ENCODE measurements around the gene AGO1. TPM values are rescaled to one million over a fixed set of nuclear protein-coding genes. Genes with fewer than 3 reads are reported as not detected.
"Not testable (repeated sequence)": the region's sequence is repeated elsewhere in the genome, so short reads cannot be mapped to it uniquely, and the experiment has no call there.

The AGO1 gene
- total and polyA plus RNA-seq, 9 donors, result 7.0 to 11.9 (median 8.9) TPM

DNA sequence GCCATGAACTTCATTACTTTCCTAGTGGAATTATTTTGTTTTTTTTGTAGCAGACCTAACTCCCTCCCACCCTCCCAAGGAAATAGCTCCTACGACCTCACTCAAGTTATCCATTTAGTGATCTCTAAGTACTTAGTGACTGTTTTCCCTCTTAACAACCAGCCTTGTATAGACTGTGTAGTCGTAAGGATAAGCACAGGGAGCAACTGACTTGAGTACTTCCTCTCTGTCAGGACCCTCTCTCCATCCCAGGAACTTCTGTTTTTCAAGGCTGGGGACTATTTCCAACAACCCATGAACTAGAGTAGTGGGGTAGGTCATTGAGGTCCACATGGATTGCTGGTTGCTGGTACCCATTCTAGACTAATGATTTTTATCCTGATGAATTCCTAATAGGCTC, 1.9 kb downstream of the AGO1 start:
- H3K4me1 ChIP-seq (ENCODE audit: control insufficient read depth, insufficient read depth, low read length), result peaks cover 28% of the 10 kb centered on the region
- WGBS (ENCODE audit: insufficient coverage), result no CpG with 5 or more reads among the region's 2 CpGs
- no peaks in the 10 kb centered on the region for H3K27me3 ChIP-seq (ENCODE audit: control insufficient read depth, insufficient read depth, low read length)
- no peak for DNase-seq
- H3K4me3 ChIP-seq (ENCODE audit: low read length), result no peak overlapping the region
- no peak overlapping the region for H3K27ac ChIP-seq (ENCODE audit: low read length)
- H3K36me3 ChIP-seq (ENCODE audit: control insufficient read depth, insufficient read depth, low read length), result peaks cover 7% of the 10 kb centered on the region
- H3K9me3 ChIP-seq (replicated peaks; ENCODE audit: control insufficient read depth, low read depth, low read length), result no peaks in the 10 kb centered on the region

DNA sequence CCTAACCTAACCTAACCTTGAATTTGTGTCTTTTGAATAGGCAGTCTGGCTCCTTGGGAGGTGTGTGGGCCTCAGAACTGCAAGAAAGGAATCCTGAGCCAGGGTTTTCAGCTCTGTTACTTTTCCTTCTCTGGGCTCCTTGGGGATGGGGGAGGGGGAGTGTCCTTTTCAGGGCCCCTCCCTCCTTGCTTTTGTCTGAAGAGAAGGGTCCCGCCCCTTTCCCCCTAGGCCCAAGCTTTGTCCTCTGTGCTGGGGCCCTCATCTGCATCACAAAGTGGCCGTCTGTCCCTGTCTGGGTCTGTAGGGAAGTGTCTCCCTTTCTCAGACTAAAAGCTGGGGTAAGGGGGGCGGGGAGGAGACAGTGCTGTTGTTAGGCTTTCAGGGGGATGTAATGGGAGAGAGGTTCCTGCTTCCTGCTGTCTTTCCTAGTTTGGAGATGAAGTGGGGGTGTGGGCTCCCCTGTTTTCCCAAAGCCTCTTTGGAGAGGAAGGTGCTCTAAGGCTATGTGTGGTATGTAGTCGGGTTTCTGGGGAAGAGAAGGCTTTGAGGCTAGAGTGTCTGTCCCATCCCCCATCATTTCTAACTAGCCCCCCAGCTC, 3.1 kb downstream of the AGO1 start:
- peaks cover 28% of the 10 kb centered on the region for H3K4me1 ChIP-seq (ENCODE audit: control insufficient read depth, insufficient read depth, low read length)
- H3K4me3 ChIP-seq (ENCODE audit: low read length), result no peak overlapping the region
- DNase-seq, result peak; percentile 32
- H3K27me3 ChIP-seq (ENCODE audit: control insufficient read depth, insufficient read depth, low read length), result no peaks in the 10 kb centered on the region
- peaks cover 7% of the 10 kb centered on the region for H3K36me3 ChIP-seq (ENCODE audit: control insufficient read depth, insufficient read depth, low read length)
- H3K9me3 ChIP-seq (replicated peaks; ENCODE audit: control insufficient read depth, low read depth, low read length), result no peaks in the 10 kb centered on the region
- no CpG with 5 or more reads among the region's 4 CpGs for WGBS (ENCODE audit: insufficient coverage)
- no peak overlapping the region for H3K27ac ChIP-seq (ENCODE audit: low read length)

DNA sequence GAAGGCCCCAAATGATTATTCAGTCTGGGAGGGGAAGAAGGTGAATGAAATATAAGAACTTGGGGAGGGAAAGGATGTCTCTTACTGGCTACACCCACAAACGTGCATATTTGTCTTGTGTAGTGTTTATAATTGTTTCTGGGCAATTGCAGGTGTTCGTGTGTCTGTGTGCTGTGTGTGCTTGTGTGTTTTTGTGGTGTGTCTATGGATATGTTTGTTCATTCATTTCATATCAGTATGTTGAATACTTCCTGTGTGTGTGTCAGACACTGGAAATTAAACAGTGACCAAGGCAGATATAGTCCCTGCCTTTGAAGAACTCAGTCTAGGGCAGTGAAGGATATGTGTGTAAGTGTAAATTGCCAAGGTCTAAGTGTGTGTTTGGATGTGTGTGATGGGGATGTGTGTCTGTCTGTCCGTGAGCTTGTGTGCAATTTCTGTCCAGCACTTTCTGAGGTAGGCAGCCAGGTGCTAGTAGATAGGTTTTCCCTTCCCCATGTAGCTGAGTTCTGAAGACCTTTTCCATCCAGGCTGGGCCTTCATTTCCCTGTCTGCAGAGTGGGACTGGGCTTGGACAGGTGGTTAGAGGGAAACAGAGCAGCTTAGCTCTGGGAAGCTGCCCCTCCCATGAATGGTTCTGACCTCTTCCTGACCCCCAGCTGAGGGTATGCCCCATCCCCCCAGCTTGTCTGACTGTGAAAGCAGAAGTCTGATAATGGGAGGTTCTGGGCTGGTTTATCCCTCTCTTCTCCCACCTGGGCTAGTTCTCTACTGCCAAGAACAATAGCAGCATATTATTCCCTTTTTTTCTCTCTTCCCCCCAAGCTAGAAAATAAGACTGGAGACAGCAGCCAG, 3.8 kb downstream of the AGO1 start:
- Histone ChIP-seq H3K36me3 (ENCODE audit: control insufficient read depth, insufficient read depth, low read length) (peaks cover 7% of the 10 kb centered on the region), H3K27ac (ENCODE audit: low read length) (no peak overlapping the region), H3K27me3 (ENCODE audit: control insufficient read depth, insufficient read depth, low read length) (no peaks in the 10 kb centered on the region), H3K4me3 (ENCODE audit: low read length) (no peak overlapping the region), H3K9me3 (replicated peaks; ENCODE audit: control insufficient read depth, low read depth, low read length) (no peaks in the 10 kb centered on the region), H3K4me1 (ENCODE audit: control insufficient read depth, insufficient read depth, low read length) (peaks cover 28% of the 10 kb centered on the region)
- no peak for DNase-seq
- WGBS (ENCODE audit: insufficient coverage), result 0% methylated on average over 1 of the region's 3 CpGs

DNA sequence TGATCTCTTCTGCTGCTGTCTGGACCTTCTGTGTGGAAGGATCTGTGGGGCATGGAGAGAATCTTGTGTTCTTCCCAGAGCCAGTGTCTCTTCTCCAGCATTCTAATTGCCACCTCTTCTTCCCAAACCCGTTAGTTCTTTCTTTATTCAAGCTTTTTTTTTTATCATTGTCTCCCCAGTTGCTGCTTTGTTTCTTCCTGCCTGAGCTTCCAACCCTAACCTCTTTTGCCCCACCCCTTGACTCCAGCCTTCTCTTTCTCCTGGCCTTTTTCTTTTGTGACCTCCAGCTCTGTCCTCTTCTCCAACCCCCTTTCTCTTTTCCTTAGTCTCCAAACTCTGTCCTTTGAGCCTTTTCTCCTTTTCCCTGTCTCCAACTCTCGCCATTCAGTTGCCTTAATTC, 4.5 kb downstream of the AGO1 start:
- peaks cover 28% of the 10 kb centered on the region for H3K4me1 ChIP-seq (ENCODE audit: control insufficient read depth, insufficient read depth, low read length)
- H3K27ac ChIP-seq (ENCODE audit: low read length), result no peak overlapping the region
- peaks cover 13% of the 10 kb centered on the region for H3K36me3 ChIP-seq (ENCODE audit: control insufficient read depth, insufficient read depth, low read length)
- H3K4me3 ChIP-seq (ENCODE audit: low read length), result no peak overlapping the region
- WGBS (ENCODE audit: insufficient coverage), result 83% methylated on average over 2 of the region's 2 CpGs
- H3K27me3 ChIP-seq (ENCODE audit: control insufficient read depth, insufficient read depth, low read length), result no peaks in the 10 kb centered on the region
- H3K9me3 ChIP-seq (replicated peaks; ENCODE audit: control insufficient read depth, low read depth, low read length), result no peaks in the 10 kb centered on the region
- no peak for DNase-seq

DNA sequence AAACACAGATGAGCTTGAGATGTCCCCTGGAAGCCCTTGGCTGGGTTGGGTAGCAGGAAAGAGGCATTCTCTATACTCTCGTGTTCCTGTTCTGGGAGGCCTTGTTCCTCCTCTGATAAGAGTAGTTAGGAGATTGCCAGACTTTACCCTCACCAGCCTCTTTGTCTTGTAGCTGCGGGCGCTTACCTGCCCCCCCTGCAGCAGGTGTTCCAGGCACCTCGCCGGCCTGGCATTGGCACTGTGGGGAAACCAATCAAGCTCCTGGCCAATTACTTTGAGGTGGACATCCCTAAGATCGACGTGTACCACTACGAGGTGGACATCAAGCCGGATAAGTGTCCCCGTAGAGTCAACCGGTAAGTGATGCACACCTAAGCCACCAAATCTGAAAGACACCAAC, 5.2 kb downstream of the AGO1 start:
- H3K9me3 ChIP-seq (replicated peaks; ENCODE audit: control insufficient read depth, low read depth, low read length), result no peaks in the 10 kb centered on the region
- H3K4me1 ChIP-seq (ENCODE audit: control insufficient read depth, insufficient read depth, low read length), result peaks cover 25% of the 10 kb centered on the region
- no peak overlapping the region for H3K27ac ChIP-seq (ENCODE audit: low read length)
- DNase-seq, result no peak
- no peak overlapping the region for H3K4me3 ChIP-seq (ENCODE audit: low read length)
- H3K36me3 ChIP-seq (ENCODE audit: control insufficient read depth, insufficient read depth, low read length), result peaks cover 20% of the 10 kb centered on the region
- no peaks in the 10 kb centered on the region for H3K27me3 ChIP-seq (ENCODE audit: control insufficient read depth, insufficient read depth, low read length)
- 100% methylated on average over 4 of the region's 11 CpGs for WGBS (ENCODE audit: insufficient coverage)

DNA sequence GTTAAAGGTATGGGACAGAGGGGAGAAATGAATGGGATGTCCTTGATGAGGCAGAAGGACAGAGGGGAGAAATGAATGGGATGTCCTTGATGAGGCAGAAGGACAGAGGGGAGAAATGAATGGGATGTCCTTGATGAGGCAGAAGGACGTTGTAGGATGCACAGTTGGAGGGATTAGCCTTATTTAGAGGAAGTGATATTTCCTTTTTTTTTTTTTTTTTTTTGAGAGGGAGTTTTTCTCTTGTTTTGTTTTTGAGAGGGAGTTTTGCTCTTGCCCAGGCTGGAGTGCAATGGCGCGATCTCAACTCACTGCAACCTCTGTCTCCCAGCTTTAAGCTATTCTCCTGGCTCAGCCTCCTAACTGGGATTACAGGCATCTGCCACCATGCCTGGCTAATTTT, 6.0 kb downstream of the AGO1 start:
- peaks cover 20% of the 10 kb centered on the region for H3K4me1 ChIP-seq (ENCODE audit: control insufficient read depth, insufficient read depth, low read length)
- H3K9me3 ChIP-seq (replicated peaks; ENCODE audit: control insufficient read depth, low read depth, low read length); H3K27ac ChIP-seq (ENCODE audit: low read length); H3K27me3 ChIP-seq (ENCODE audit: control insufficient read depth, insufficient read depth, low read length); DNase-seq; H3K4me3 ChIP-seq (ENCODE audit: low read length): not testable (repeated sequence)
- 57% methylated on average over 1 of the region's 3 CpGs for WGBS (ENCODE audit: insufficient coverage)
- H3K36me3 ChIP-seq (ENCODE audit: control insufficient read depth, insufficient read depth, low read length), result peaks cover 28% of the 10 kb centered on the region

DNA sequence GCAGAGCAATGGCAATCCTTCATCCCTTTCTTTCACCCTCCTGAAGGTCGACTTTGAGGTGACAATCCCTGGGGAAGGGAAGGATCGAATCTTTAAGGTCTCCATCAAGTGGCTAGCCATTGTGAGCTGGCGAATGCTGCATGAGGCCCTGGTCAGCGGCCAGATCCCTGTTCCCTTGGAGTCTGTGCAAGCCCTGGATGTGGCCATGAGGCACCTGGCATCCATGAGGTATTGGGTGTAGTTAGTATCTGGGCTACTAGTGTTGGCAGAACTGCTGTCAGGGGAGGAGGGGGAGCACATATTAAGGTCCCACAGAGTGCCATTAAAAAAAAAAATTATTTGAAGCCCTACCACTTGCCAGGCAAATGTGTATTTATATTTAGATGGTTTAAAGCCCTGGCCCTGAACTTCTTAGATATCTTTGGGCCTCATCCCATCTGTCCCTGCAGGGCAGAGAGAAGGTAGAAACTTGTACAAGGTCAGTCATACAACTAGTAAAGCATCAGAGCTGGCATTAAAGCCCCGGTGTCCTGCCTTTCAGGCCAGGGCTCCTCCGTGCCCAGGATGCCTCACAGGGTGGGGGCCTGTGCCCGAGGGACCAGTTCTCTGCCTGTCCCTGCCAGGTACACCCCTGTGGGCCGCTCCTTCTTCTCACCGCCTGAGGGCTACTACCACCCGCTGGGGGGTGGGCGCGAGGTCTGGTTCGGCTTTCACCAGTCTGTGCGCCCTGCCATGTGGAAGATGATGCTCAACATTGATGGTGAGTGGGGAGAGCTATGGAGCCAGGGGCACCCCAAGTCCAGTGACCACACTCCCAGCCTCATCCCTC, 10.3 kb downstream of the AGO1 start:
- Histone ChIP-seq H3K4me1 (ENCODE audit: control insufficient read depth, insufficient read depth, low read length) (no peaks in the 10 kb centered on the region), H3K27ac (ENCODE audit: low read length) (no peak overlapping the region), H3K9me3 (replicated peaks; ENCODE audit: control insufficient read depth, low read depth, low read length) (no peaks in the 10 kb centered on the region), H3K4me3 (ENCODE audit: low read length) (no peak overlapping the region), H3K36me3 (ENCODE audit: control insufficient read depth, insufficient read depth, low read length) (peaks cover 47% of the 10 kb centered on the region), H3K27me3 (ENCODE audit: control insufficient read depth, insufficient read depth, low read length) (no peaks in the 10 kb centered on the region)
- WGBS (ENCODE audit: insufficient coverage), result 89% methylated on average over 4 of the region's 14 CpGs
- no peak for DNase-seq

DNA sequence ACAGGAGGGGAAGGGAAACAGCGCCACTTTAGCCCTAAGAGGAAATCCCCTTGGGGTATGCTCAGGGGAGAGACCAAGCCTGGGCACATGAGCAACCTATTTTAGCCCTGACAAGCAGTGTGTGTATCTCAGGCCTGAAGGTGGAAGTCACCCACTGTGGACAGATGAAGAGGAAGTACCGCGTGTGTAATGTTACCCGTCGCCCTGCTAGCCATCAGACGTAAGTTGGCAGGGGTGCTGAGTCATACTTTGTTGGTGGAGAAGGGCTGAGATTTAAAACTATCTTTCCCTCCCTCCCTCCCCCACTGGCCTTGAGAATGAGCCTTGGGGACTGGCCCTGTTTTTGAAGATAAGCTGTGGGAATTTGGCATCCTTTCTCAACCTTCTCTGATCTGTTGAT, 11.2 kb downstream of the AGO1 start:
- 98% methylated on average over 3 of the region's 6 CpGs for WGBS (ENCODE audit: insufficient coverage)
- no peaks in the 10 kb centered on the region for H3K9me3 ChIP-seq (replicated peaks; ENCODE audit: control insufficient read depth, low read depth, low read length)
- DNase-seq, result peak; percentile 49
- H3K36me3 ChIP-seq (ENCODE audit: control insufficient read depth, insufficient read depth, low read length), result peaks cover 44% of the 10 kb centered on the region
- no peaks in the 10 kb centered on the region for H3K4me1 ChIP-seq (ENCODE audit: control insufficient read depth, insufficient read depth, low read length)
- H3K27me3 ChIP-seq (ENCODE audit: control insufficient read depth, insufficient read depth, low read length), result no peaks in the 10 kb centered on the region
- no peak overlapping the region for H3K4me3 ChIP-seq (ENCODE audit: low read length)
- no peak overlapping the region for H3K27ac ChIP-seq (ENCODE audit: low read length)

DNA sequence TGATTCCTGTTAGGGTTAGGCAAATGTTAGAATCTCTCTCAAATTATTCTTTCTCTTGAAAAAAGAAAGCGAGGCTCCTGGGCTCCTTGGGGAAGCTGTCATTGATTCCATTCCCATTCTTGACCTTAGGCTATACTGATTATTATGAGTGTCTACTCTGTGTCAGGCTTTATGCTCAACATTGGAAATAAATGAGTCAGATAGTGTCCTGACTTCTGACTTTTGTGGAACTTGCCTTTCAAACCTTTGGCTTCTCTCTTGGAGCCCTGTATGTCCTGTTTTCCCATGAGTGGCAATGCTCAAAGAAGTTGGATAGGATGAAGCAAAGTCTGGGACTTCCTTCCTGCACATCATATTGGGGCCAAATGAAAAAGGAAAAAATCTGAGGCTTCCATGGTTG, 11.6 kb downstream of the AGO1 start:
- Histone ChIP-seq H3K36me3 (ENCODE audit: control insufficient read depth, insufficient read depth, low read length) (peaks cover 42% of the 10 kb centered on the region), H3K4me3 (ENCODE audit: low read length) (no peak overlapping the region), H3K27me3 (ENCODE audit: control insufficient read depth, insufficient read depth, low read length) (no peaks in the 10 kb centered on the region), H3K27ac (ENCODE audit: low read length) (no peak overlapping the region), H3K9me3 (replicated peaks; ENCODE audit: control insufficient read depth, low read depth, low read length) (no peaks in the 10 kb centered on the region), H3K4me1 (ENCODE audit: control insufficient read depth, insufficient read depth, low read length) (no peaks in the 10 kb centered on the region)
- no peak for DNase-seq
- no CpG with 5 or more reads among the region's 1 CpG for WGBS (ENCODE audit: insufficient coverage)

DNA sequence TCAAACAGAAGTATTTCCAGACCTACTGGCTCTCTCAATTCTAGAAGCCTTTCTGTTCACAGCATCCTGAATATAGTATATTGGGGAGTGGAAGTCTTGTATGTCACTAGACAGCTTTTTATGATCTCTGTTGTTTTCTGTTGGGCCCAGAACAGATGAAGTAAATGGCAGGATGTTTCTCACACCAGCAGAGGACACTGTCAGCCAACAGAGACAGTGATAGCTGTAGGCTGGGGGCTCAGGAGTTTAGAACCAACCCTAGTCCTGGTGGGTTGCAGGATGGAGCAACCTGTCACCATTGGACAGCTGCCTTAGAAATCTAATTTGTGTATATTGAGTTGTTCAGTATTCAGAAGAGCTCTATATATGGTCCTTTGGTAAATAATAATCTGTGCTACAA, 16.9 kb downstream of the AGO1 start:
- no peak for DNase-seq
- peaks cover 37% of the 10 kb centered on the region for H3K36me3 ChIP-seq (ENCODE audit: control insufficient read depth, insufficient read depth, low read length)
- no peaks in the 10 kb centered on the region for H3K9me3 ChIP-seq (replicated peaks; ENCODE audit: control insufficient read depth, low read depth, low read length)
- H3K27ac ChIP-seq (ENCODE audit: low read length), result no peak overlapping the region
- H3K27me3 ChIP-seq (ENCODE audit: control insufficient read depth, insufficient read depth, low read length), result no peaks in the 10 kb centered on the region
- H3K4me3 ChIP-seq (ENCODE audit: low read length), result no peak overlapping the region
- no peaks in the 10 kb centered on the region for H3K4me1 ChIP-seq (ENCODE audit: control insufficient read depth, insufficient read depth, low read length)

All from muscle of leg (tissue), 11 donors.